Activated CD8-positive, alpha-beta memory T cell treated with anti-CD3 and anti-CD28 coated beads for 36 hours (primary cell): ENCODE measurements around the gene SKIC2. TPM values are rescaled to one million over a fixed set of nuclear protein-coding genes. Genes with fewer than 3 reads are reported as not detected.

Source experiments
- CTCF ChIA-PET: fragments of 350-600 bp; sonication (Branson Sonifier 250); formaldehyde crosslinking; loops from one replicate; lab custom pipeline; 2021; ENCODE audit warnings: antibody characterized with exemption; lab: Charles Lee
- POLR2A ChIA-PET: fragments of 350-600 bp; sonication (Branson Sonifier 250); formaldehyde crosslinking; loops from one replicate; lab custom pipeline; 2021; ENCODE audit warnings: antibody characterized with exemption; lab: Charles Lee
- total RNA-seq, 2 experiments: library from RNA; stranded (reverse); gene quantifications; one replicate each; pipeline ENCODE4 v1.2.3, GENCODE V29; 2021

SKIC2 gene
- total RNA-seq, 2 experiments from 2014 or later: 106 to 109 TPM

DNA sequence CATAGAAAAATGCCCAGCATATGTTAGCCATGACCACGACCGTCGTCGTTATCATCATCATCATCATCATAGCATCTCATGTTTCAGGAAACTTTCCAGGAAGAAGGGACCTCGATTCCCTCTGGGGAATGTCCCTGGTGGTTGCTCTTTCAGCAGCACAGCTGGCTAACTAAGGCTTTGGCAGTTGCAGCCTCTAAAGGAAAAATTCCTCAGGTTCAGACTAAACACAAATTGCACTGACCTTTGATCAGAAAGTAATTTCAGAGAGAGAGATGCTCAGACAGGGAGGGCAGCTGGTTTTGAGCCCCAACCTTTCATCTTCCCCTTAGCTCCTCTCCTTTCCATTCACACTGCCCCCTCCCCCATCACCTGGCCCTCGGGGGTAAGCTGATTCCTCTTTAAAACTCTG is 18.7 kb upstream of the SKIC2 start:
- POLR2A ChIA-PET: no interaction called here
- CTCF ChIA-PET: interaction anchor here (0.8 to 1.6 kb wide), 2 partner anchors 12 to 34 kb away, joined by 3 to 5 read pairs; no protein-coding TSS in a partner anchor

DNA sequence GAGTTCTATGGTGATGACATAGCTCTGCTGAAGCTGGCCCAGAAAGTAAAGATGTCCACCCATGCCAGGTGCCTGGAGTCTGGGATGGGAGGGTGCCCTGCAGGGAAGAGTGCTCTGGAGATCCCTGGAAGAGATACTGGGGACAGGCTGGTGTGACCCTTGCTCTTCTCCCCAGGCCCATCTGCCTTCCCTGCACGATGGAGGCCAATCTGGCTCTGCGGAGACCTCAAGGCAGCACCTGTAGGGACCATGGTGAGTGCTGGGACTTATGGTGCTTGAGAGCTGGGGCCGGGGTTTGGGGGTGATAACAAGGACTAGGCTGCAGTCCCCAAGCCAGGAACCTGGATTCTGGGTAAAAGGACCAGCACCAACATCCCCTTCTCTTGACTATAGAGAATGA is 15.2 kb upstream of the SKIC2 start:
- POLR2A ChIA-PET: no interaction called here
- CTCF ChIA-PET: no interaction called here

DNA sequence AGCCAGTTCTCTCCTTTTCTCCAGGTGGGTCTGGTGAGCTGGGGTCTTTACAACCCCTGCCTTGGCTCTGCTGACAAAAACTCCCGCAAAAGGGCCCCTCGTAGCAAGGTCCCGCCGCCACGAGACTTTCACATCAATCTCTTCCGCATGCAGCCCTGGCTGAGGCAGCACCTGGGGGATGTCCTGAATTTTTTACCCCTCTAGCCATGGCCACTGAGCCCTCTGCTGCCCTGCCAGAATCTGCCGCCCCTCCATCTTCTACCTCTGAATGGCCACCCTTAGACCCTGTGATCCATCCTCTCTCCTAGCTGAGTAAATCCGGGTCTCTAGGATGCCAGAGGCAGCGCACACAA is 13.8 kb upstream of the SKIC2 start:
- ChIA-PET POLR2A (interaction anchor here (0.5 kb wide), 1 partner anchor 210 kb away, joined by 3 read pairs; no protein-coding TSS in a partner anchor), CTCF (interaction anchor here (0.6 to 1.0 kb wide), 2 partner anchors 14 to 16 kb away, joined by 3 to 4 read pairs; partner anchors contain the start of genes NELFE and SKIC2)

DNA sequence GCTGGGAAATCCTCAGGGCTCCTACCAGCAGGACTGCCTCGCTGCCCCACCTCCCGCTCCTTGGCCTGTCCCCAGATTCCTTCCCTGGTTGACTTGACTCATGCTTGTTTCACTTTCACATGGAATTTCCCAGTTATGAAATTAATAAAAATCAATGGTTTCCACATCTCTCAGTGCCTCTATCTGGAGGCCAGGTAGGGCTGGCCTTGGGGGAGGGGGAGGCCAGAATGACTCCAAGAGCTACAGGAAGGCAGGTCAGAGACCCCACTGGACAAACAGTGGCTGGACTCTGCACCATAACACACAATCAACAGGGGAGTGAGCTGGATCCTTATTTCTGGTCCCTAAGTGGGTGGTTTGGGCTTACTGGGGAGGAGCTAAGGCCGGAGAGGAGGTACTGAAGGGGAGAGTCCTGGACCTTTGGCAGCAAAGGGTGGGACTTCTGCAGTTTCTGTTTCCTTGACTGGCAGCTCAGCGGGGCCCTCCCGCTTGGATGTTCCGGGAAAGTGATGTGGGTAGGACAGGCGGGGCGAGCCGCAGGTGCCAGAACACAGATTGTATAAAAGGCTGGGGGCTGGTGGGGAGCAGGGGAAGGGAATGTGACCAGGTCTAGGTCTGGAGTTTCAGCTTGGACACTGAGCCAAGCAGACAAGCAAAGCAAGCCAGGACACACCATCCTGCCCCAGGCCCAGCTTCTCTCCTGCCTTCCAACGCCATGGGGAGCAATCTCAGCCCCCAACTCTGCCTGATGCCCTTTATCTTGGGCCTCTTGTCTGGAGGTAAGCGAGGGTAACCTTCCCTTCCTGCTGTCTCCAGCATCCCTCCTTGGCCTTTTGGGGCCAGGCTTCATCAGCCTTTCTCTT is 13.2 kb upstream of the SKIC2 start, which contains the start of gene CFB:
TSS of gene CFB (plus strand) at position 589 of the 863 bp plus-strand sequence. CDS start at position 716, 127 bp downstream.
- POLR2A ChIA-PET: interaction anchor here (0.6 kb wide), 1 partner anchor 189 kb away, joined by 7 read pairs; no protein-coding TSS in a partner anchor
- CTCF ChIA-PET: interaction anchor here (0.6 to 1.0 kb wide), 2 partner anchors 13 to 16 kb away, joined by 3 to 4 read pairs; partner anchors contain the start of genes NELFE and SKIC2

GRCh38 chr6:31946370-31946885 is 12.5 kb upstream of the SKIC2 start:
- ChIA-PET POLR2A (no interaction called here), CTCF (no interaction called here)

DNA sequence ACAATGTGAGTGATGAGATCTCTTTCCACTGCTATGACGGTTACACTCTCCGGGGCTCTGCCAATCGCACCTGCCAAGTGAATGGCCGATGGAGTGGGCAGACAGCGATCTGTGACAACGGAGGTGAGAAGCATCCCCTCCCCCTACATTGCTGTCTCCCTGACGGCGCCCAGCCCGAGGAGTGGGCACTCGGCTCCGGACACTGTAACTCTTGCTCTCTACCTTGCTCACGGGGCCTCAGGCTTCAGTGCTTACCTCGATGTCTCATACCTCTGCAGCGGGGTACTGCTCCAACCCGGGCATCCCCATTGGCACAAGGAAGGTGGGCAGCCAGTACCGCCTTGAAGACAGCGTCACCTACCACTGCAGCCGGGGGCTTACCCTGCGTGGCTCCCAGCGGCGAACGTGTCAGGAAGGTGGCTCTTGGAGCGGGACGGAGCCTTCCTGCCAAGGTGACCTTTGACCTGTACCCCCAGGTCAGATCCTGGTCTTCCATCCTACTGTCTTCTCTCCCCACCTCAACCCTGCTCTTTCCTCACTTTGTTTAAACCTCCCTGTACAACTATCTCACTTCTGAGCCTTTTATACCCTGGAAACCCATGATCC is 11.8 kb upstream of the SKIC2 start:
- ChIA-PET CTCF (no interaction called here), POLR2A (no interaction called here)

GRCh38 chr6:31947864-31948263 is 11.1 kb upstream of the SKIC2 start:
- POLR2A ChIA-PET: no interaction called here

GRCh38 chr6:31948306-31948705 is 10.7 kb upstream of the SKIC2 start:
- POLR2A ChIA-PET: no interaction called here
- CTCF ChIA-PET: no interaction called here

More at GRCh38 chr6:31947864-31948263, 11.1 kb upstream of the SKIC2 start:
- CTCF ChIA-PET: no interaction called here

DNA sequence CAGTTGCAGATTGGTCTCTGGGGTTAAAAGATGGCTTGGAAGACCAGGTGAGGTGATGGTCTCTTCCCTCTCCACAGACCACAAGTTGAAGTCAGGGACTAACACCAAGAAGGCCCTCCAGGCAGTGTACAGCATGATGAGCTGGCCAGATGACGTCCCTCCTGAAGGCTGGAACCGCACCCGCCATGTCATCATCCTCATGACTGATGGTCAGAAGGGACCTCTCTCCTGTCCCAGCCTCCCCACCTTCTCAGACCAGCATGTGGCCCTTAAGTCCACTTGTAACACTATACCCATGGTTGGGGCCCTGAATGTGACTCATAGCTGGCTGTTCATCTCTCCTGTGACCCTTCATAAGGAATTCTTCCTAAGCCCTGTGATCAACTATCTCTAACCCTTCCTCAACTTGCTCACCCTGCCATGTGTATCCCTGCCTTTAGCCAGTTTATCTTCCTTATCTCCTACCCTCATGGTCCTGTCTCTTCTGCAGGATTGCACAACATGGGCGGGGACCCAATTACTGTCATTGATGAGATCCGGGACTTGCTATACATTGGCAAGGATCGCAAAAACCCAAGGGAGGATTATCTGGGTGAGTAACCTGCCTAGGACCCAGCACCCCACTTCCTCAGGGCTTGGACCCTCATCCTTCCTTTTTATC is 10.1 kb upstream of the SKIC2 start:
- POLR2A ChIA-PET: interaction anchor here (0.5 kb wide), 2 partner anchors 310 to 913 kb away, joined by 3 to 4 read pairs; no protein-coding TSS in a partner anchor
- CTCF ChIA-PET: no interaction called here

DNA sequence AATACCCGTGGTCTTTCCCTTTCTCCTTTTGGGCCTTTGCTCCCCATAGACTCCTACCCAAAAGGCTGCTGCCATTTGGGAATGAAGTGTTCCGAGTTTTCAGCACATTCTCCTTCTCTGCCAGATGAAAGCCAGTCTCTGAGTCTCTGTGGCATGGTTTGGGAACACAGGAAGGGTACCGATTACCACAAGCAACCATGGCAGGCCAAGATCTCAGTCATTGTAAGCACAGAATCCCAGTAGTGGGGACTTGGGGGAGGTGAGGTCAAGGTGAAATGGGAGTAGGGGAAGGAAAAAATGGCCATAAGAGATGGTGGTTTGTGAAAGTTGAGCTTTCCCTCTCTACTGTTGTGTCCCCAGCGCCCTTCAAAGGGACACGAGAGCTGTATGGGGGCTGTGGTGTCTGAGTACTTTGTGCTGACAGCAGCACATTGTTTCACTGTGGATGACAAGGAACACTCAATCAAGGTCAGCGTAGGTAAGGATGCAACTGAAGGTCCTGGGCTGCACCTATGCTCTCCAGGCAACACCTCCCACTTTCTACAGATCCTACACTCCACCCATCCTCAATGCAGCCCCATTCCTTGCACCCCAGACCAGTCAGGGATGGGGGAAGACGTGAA is 8.9 kb upstream of the SKIC2 start:
- POLR2A ChIA-PET: no interaction called here
- CTCF ChIA-PET: interaction anchor here (2.8 kb wide), 1 partner anchor 23 kb away, joined by 12 read pairs; the partner anchor contains the start of gene DXO

- CTCF ChIA-PET: interaction anchor here (1.1 to 2.8 kb wide), 7 partner anchors 9 to 58 kb away, joined by 3 to 12 read pairs (median 3); partner anchors contain the start of gene DXO
- POLR2A ChIA-PET: interaction anchor here (0.7 to 1.5 kb wide), 2 partner anchors 20 to 212 kb away, joined by 3 to 5 read pairs; partner anchors contain the start of gene DXO
Observed at GRCh38 chr6:31952140-31952805, 6.7 kb upstream of the SKIC2 start.

DNA sequence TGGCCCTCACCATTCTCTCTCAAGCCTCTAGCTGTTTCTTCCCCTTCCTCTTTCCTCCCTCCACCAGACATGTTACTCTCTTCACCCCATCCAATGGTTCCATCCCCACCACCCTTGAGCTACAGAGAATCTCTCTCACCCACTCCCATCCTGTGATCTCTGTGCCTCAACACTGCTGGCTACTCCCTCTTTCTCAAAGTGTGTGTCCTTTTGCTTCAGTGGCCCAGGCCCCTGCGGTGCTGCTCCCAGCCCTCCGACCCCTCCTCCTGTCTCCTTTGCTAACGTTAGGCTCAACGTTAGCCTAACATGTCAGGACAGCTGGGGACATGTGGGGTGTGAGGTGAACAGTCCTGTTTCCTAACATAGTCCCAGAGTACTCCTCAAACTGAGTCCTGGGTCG is 6.1 kb upstream of the SKIC2 start:
- ChIA-PET CTCF (interaction anchor here (1.1 to 2.8 kb wide), 6 partner anchors 13 to 58 kb away, joined by 3 to 12 read pairs (median 4); partner anchors contain the start of gene DXO), POLR2A (interaction anchor here (1.5 kb wide), 1 partner anchor 19 kb away, joined by 5 read pairs; the partner anchor contains the start of gene DXO)

DNA sequence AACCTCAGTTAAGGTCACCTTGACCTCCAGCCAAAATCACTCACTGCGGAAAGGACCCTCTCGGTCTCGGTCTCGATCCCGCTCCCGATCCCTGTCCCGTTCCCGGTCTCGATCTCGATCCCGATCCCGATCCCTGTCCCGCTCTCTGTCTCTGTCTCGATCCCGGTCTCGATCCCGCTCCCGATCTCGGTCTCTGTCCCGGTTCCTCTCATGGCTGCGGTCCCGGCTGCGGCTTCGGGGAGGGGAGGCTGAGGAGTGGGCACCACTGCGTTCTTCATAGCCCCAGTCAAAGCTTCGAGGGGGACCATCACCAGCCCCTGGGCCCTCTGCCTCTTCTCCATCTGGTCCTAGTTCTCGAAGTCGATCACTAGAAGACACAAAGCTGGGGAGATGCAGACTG is 4.5 kb upstream of the SKIC2 start:
- ChIA-PET POLR2A (no interaction called here), CTCF (interaction anchor here (0.6 kb wide), 1 partner anchor 430 kb away, joined by 3 read pairs; no protein-coding TSS in a partner anchor)

- POLR2A ChIA-PET: no interaction called here
- CTCF ChIA-PET: interaction anchor here (3.6 kb wide), 1 partner anchor 14 kb away, joined by 31 read pairs; the partner anchor contains the start of gene DXO
Observed at GRCh38 chr6:31956796-31957195, 2.2 kb upstream of the SKIC2 start.

GRCh38 chr6:31958412-31958740 is 599 bp upstream of the SKIC2 start:
- ChIA-PET CTCF (interaction anchor here (1.2 to 3.6 kb wide), 3 partner anchors 13 to 60 kb away, joined by 3 to 31 read pairs (median 4); partner anchors contain the start of genes CFB and DXO), POLR2A (interaction anchor here (0.6 to 3.3 kb wide), 3 partner anchors 13 to 587 kb away, joined by 3 to 41 read pairs (median 3); partner anchors contain the start of genes DXO and EHMT2)

DNA sequence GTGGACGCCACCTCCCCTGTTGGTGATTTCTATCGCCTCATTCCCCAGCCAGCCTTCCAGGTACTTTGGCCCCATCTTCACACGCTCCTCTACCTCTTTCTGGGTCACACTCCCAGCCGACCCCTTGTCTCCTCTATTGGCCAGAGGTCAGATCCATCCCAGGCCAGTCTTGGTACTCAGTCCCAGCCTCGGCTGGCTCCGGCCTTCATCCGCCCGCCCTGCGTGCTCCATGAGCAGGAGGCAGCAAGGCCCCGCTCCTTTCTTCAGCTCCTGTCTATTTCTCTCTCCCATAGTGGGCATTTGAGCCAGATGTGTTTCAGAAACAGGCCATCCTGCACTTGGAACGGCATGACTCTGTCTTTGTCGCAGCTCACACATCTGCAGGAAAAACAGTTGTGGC is 2.6 kb downstream of the SKIC2 start:
- ChIA-PET CTCF (interaction anchor here (1.2 kb wide), 1 partner anchor 10 kb away, joined by 3 read pairs; no protein-coding TSS in a partner anchor), POLR2A (no interaction called here)

- CTCF ChIA-PET: no interaction called here
- POLR2A ChIA-PET: interaction anchor here (0.6 kb wide), 1 partner anchor 115 kb away, joined by 3 read pairs; no protein-coding TSS in a partner anchor
Observed at GRCh38 chr6:31963921-31964320, 4.9 kb downstream of the SKIC2 start.
